ENCODE data around the gene GOLM1.

DNA sequence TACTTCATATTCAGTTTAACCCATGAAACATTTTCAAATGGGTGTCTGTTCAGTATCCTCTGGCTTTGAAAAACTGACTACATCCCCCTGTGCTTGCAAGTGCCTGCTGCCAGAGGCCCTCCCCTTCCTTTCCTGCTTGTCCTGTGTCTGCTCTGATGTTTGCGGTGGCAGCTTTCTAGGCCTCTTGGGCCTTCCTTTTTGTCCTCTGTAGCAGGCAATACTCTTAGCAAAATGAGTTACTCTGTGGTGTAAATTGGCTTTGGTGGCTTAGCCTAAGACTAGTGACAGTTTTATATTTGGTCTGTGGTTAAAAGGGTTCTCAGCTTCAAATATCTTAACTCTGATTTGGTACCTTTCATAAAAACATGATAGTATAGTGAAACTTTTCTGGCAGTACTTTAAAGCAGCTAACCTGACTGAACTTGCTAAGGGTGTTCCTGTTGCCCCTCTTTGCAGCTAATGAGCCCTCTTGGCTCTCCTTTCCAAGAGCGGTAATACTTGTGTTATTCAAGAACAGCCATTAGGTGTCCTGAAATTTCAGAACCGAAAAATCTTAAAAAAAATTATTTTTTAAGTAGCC, 76.6 kb downstream of the GOLM1 start:
- TF ChIP-seq, protein P1, sequence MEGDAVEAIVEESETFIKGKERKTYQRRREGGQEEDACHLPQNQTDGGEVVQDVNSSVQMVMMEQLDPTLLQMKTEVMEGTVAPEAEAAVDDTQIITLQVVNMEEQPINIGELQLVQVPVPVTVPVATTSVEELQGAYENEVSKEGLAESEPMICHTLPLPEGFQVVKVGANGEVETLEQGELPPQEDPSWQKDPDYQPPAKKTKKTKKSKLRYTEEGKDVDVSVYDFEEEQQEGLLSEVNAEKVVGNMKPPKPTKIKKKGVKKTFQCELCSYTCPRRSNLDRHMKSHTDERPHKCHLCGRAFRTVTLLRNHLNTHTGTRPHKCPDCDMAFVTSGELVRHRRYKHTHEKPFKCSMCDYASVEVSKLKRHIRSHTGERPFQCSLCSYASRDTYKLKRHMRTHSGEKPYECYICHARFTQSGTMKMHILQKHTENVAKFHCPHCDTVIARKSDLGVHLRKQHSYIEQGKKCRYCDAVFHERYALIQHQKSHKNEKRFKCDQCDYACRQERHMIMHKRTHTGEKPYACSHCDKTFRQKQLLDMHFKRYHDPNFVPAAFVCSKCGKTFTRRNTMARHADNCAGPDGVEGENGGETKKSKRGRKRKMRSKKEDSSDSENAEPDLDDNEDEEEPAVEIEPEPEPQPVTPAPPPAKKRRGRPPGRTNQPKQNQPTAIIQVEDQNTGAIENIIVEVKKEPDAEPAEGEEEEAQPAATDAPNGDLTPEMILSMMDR (IDR thresholded peaks at IDR 0.05; ENCODE audit: extremely low read depth in 1 of 2, insufficient read depth in 1 of 2, low read depth in 1 of 2, low read length in 2 of 2) = no peak
- TF ChIP-seq EZH2 (IDR thresholded peaks at IDR 0.05; ENCODE audit: borderline replicate concordance, low read depth, low read length, severe bottlenecking) = no peak
- TF ChIP-seq, protein P2, sequence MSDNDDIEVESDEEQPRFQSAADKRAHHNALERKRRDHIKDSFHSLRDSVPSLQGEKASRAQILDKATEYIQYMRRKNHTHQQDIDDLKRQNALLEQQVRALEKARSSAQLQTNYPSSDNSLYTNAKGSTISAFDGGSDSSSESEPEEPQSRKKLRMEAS (IDR thresholded peaks at IDR 0.05; ENCODE audit: insufficient read depth, insufficient read length) = no peak
